ENCODE data around the gene MBNL1. TPM values are rescaled to one million over a fixed set of nuclear protein-coding genes. Genes with fewer than 3 reads are reported as not detected.

MBNL1 gene
- total and polyA plus RNA-seq, 2 of the 13 experiments (the other 11 are each of a cell fraction or from before 2014, with no cell fraction given): 27.1 to 55.4 TPM

GRCh38 chr3:152375546-152375945 lies 106.8 kb downstream of the MBNL1 start (continued):
- TF ChIP-seq ARID3A (IDR thresholded peaks at IDR 0.05; ENCODE audit: low read depth, low read length) (no peak), ZNF740 (CRISPR knock-in tag; IDR thresholded peaks at IDR 0.05) (no peak), CREBL2 (CRISPR knock-in tag; IDR thresholded peaks at IDR 0.05; ENCODE audit: borderline replicate concordance) (no peak), ARNTL (CRISPR knock-in tag; IDR thresholded peaks at IDR 0.05) (no peak), GATAD2A (CRISPR knock-in tag; IDR thresholded peaks at IDR 0.05) (no peak), BRD4 (CRISPR knock-in tag; IDR thresholded peaks at IDR 0.05) (no peak), CREM (IDR thresholded peaks at IDR 0.05) (no peak), CREM (CRISPR knock-in tag; IDR thresholded peaks at IDR 0.05) (no peak), ATF1 (CRISPR knock-in tag; IDR thresholded peaks at IDR 0.05) (no peak)

- WGBS (ENCODE audit: low lambda C conversion rate): 95% methylated on average over 9 of the region's 9 CpGs
- ATAC-seq: no peak
- peaks cover 24% of the 10 kb centered on the region for H3K4me1 ChIP-seq (ENCODE audit: insufficient read depth, low read length)
- no peaks in the 10 kb centered on the region for H3K27me3 ChIP-seq (ENCODE audit: control insufficient read depth in 1 of 2, insufficient read depth in 2 of 2, low read length in 2 of 2)
- CTCF ChIA-PET (ENCODE audit: low intra/inter-chr PET ratio, low total read pairs): no interaction called here
- no peak overlapping the region for H3K9ac ChIP-seq (ENCODE audit: insufficient read depth, low read depth, low read length)
- no peak overlapping the region for H3K4me3 ChIP-seq (replicated peaks in 1 of 3; ENCODE audit: insufficient read depth in 1 of 3, low read depth in 2 of 3, low read length in 3 of 3)
- H3K27ac ChIP-seq (ENCODE audit: extremely low read length, insufficient read depth, low read length): no peak overlapping the region
- no TSS peak for BruUV-seq (replicated peaks)
- in situ Hi-C loops (cut with HindIII; ENCODE audit: extremely low pct_ligation_motif_present, low pct_unique_long_range_greater_than_20kb) (no loop called here), intact Hi-C loops (cut with micrococcal nuclease; ENCODE audit: unreplicated experiment) (no loop called here)
- H3K36me3 ChIP-seq (replicated peaks in 1 of 2; ENCODE audit: control insufficient read depth in 1 of 2, insufficient read depth in 2 of 2, low read length in 2 of 2): no peaks in the 10 kb centered on the region
- POLR2A ChIA-PET: no interaction called here
- no peak overlapping the region for H2AFZ ChIP-seq (ENCODE audit: low read length)
- no peak overlapping the region for H3K4me2 ChIP-seq (ENCODE audit: low read depth, low read length)
- no peaks in the 10 kb centered on the region for H3K9me3 ChIP-seq (ENCODE audit: low read length)
- H4K20me1 ChIP-seq (ENCODE audit: insufficient read depth, low read length): peaks cover 4% of the 10 kb centered on the region
- peaks cover 36% of the 10 kb centered on the region for H3K79me2 ChIP-seq (ENCODE audit: insufficient read depth, low read length)
- FAIRE-seq: no peak
- DNase-seq (ENCODE audit: low spot score): no peak
- TF ChIP-seq LBX2 (CRISPR knock-in tag; IDR thresholded peaks at IDR 0.05; ENCODE audit: borderline replicate concordance) (no peak), GPN1 (CRISPR knock-in tag; IDR thresholded peaks at IDR 0.05; ENCODE audit: borderline replicate concordance) (no peak), ARID5B (CRISPR knock-in tag; IDR thresholded peaks at IDR 0.05) (no peak), ZNF383 (CRISPR knock-in tag; IDR thresholded peaks at IDR 0.05; ENCODE audit: borderline replicate concordance) (no peak), ZBTB42 (CRISPR knock-in tag; IDR thresholded peaks at IDR 0.05) (no peak), ZUFSP (CRISPR knock-in tag; IDR thresholded peaks at IDR 0.05; ENCODE audit: borderline replicate concordance) (no peak)
Measured at GRCh38 chr3:152376351-152377183, 107.8 kb downstream of the MBNL1 start.
